Suppressor macrophage treated with lipopolysaccharide for 4 hours (primary cell): ENCODE measurements around the gene GNG2.
A peak's percentile ranks its signal among the peaks of the same experiment; 100 is the strongest.

Experiments
- DNase-seq: peaks from one replicate; pipeline ENCODE4 v3.0.0-alpha.2; 2020

The GNG2 gene

DNA sequence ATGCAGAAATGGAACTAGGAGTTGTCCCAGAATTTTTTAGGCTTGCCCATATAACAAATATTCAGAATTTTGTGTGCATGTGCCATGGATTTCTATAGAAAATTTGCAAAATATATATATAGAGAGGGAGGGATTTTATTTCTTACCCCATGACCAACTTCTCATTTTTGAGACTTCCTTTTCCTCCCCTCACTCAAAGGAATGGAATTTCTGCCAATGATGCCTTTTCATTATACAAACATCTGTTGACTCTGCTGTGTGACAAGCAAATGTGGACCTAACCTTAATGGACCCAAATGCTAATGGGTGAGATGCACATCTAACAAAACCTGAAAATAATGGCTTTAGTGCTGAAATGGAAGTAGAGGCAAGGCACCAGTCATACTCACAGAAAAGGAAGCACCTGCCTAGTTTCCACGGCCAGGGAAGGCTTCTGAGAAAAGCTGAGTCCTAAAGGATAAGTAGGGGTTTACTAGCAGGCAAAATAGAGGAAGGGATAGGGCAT, 3.6 kb upstream of the GNG2 start:
- no peak for DNase-seq

DNA sequence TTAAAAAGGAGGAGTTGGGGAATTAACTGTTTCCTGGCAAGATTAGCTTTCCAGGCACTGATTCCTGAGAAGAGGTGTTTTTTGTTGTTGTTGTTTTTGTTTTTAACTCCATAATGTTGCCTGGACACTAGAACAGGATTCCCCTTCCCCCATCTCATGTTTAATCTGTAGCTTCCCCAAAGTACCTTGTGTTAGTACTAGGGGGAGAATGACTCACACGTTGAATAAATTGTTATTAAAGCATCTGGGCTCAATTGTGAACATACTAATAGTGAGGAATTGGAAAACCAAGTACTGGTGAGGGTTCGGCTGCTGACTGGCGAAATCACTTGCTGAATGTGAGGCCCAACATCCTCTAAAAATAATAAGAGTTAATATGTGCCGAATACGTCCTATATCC, 1.3 kb upstream of the GNG2 start:
- DNase-seq, result no peak

DNA sequence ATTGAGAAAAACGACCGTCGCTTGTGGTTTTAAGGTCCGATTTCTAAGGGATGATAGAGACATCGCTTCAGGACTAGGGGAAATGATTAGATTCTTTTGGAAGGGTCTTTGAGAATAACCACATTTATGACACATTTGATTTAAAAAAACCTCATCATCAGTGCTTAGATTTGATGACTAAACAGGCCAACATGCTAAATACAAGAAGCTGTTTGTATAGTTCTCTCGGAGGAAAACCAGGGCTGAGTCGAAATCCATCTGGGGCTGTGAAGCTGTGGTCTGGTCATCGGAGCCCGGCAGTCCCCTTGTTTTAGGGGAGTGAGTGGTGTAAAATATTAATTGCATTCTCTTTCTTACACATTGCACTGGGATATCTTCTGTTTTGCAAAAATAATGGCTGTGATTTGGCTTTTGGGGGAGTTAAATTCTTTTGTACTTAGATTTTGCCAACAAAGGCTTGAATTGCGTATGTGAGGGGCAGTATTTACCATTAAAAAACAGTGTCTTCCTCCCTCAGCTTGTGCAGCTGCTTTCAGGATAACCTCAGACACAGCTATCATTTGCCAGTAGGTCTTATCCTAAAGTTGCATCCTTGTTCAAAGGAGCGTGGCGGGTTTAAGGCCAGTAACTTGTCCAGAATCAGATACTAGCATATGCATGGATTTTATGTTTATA, 550 bp downstream of the GNG2 start:
- peak; percentile 30 for DNase-seq

DNA sequence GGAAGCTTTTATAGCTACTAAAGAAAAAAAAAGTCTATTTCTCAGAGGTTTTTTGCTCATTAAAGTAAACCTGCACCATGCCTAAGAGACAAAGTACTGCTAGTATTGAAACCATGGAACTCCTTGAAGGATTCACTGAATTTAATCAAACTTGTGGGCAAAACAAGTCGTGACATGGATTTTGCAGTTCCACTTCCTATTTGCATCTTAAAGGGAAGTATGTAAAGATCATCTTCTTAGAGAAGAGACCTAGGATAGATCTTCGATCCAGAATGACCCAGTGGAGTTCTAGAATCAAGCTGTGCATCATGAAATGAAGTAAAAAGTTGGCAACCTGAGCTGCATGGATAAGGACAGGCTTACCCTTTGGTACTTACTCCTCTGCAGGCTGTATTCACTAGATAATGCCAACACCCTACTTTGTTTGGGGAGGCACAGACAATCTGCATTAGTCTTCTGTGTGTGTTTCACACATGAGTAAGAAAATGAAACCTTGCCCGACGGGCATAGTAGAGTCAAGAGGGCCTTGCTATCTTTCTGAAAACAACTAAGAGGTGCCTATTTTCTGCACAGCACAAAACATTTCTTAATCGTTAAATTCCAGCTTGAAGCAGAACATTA, 1.9 kb downstream of the GNG2 start:
- peak; percentile 45 for DNase-seq

DNA sequence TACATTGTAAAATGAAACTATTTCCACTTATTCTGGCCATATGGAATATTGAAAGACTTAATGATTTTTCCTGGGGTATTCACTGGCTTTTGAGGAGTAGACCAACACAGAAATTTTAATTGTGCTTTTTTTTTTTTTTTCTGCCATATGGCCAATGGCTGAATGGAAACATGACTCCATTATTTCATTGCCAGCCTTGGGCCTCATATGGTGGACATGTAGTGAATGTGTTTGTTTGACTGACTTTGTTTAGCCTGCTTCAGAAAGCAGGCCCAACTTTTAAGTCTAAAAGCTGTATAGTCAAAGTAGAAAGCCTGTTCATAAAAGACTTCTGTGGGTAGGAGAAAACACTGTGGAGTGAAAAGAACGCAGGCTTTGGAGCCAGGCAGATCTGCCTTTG, 2.4 kb downstream of the GNG2 start:
- no peak for DNase-seq

DNA sequence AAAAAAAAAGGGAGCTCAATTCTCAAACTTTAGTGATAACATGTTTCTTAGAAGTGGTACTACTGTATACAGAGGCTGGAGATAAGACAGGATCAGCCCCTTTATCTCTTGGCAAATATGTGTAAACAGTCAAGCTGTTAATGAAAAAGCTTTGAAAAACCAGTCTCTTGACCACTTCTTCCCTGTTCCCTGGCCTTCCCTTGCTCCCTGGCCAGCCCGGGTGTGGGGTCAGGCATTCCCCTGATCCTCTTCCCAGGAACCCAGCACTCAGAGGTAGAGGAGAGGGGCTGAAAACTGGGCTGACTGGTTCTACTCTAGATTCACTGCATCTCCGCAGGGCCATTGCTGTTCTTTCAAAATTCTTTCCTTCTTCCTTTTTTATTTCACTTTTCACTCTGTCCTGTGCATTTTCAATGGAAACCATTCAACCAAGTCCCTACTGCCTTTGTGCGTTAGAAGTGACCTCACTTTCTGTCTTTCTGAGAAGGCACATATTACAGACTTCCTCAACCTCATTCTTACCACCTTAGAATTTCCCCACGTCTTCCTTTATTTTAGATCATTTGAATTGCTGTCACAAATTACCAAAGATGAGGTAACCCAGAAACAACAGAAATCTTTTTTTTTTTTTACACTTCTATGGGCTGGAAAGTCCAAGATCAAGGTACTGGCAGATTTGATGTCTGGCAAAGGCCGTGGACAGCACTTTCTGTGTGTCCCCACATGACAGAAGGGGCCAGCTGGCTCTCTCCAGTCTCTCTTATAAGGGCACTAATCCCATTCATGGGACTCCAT, 5.7 kb downstream of the GNG2 start:
- DNase-seq, result peak; percentile 55

DNA sequence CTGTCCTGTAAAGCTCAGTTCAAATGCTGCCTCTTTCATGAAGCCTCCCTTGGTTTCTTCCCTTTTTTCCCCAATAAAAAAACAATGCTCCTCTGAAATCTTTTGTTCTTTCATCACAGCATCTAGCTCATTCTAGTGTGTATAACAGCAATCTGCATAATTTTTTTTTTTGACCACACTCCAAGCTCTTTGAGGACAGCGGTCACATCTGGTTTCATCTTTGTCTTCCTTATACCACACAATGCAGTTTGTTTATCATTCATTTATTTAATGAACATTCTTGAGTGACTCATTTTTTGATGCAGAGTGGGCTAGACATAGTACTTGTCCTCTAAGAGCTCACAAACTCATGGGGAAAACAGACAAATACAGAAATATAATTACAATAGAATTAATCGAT, 7.3 kb downstream of the GNG2 start:
- peak; percentile 23 for DNase-seq

DNA sequence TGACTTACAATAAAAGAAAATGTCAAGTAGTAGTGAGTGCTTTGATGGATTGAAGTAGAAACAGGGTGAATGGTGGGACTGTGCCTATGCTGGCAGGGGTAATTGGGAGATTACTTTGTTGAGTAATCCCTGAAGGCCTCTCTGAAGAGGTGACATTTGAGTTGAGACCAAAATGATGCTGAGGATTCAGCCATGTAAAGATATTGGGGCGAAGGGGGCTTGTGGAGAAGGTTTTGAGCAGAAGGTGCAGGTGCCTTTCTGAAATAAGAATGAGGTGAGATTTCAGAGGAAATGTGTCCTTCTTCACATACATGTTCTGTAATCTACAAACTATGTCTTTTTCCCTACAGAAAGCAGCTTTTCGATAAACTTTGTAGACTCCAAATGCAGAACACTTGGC, 8.0 kb downstream of the GNG2 start:
- no peak for DNase-seq

DNA sequence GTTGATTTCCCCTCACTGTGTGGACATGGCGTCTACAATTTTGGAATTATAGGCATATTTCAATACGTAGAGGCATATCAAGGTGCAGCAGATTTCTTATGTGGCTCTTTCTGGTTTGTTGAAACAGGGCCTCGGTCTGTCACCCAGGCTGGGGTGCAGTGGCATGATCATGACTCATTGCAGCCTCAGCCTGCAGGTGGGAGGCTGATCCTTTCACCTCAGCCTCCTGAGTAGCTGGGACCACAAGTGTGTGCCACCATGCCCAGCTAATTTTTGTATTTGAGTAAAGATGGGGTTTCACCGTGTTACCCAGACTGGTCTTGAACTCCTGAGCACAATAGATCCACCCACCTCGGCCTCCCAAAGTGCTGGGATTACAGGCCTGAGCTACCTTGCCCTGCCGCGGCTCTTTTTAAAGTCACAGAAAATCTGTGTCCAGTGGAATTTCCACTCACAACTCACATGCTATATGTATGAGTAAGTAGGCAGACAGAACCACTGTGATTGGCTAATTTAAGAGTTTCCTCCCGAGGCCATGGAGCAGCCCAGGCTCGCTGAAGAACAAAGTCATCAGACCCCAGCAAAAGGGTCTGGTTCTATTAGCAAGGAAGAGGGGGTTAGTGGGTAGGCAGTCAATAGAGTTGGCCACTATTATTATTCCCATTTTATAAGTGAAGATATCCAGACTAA, 9.1 kb downstream of the GNG2 start:
- DNase-seq, result peak; percentile 38

DNA sequence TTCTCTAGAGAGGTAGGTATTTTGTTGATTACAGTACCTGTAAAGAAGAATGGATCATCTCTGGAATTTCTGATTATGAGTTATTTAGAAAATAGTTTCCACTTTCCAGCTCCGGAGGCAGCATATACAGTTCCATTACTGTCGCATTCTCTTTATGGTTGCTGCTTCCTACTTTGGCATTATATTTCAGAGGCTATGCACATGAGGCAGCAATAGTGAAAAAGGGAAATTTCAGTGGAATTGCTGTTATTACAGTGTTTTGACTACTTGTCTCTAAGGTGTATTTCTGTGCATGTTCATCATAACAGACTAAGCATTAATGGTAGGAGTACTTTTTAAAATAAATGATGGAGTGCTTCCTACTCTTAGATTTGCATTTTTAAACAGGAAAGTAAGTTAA, 10.2 kb downstream of the GNG2 start:
- peak; percentile 35 for DNase-seq

DNA sequence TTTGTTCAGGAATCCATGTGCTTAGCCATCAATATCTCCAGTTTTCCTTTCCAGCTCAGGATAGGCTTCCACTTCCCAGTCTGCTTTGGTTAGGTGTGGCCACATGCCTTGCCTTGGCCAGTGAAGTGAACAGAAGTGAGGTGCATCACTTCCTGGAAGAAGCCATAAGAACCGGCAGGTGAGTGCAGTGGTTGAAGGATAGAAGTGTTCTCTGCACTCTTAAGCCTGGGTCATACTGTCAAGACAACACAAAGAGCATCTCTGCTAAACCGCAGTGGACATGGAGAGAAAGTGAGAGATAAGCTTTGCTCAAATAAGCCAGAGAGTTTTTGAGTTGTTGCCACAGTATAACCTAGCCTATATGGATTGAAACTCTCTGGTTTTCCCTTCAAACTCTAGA, 11.4 kb downstream of the GNG2 start:
- no peak for DNase-seq

DNA sequence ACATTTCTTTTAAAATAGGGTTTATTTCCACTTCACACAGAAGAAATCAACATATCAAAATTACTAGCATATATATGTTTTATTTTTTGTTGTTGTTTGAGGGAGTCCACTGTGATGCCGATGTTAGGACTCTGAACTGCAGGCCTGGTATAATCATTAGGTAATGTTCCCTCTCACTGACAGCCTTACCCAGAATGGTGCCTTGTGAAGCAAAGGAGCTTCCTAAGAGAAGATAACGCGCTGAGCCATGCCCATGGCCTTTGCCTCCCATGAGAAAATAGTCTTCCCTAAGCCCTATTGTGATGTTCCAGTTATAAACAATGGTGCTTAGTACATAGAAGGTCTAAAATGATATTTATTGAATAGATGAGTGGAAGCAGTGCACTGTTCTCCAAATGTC, 12.0 kb downstream of the GNG2 start:
- no peak for DNase-seq

DNA sequence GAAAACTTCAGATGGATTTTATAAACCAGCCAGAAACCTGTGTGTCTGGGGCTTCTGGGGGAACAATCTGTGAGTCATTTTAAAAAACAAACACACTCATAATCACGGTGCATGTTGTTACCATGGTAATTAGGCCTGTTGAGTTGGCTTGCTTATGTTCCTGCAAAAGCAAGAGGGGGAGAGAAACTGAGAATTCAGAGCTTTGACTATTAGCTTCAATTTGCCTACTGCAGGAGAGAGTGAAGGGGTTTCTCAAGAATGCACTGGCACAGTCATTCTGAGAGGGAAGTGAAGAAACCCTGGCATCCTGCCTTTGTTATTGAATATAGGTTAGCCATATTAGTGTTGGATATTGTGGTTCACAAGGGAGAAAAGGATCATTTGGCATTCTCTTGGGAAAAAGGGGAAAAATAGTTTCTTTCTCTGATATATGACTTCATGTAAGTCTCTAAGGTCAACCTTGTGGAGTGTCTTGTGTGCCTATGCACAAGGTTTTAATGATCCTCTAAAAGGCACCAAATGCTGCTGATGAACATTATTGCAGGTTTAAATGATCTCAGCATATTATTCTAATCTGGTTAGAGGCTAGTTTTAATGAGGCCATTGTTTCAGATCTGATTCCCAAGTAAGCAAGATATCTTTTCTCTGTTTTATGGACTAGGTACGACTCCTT, 12.9 kb downstream of the GNG2 start:
- peak; percentile 84 for DNase-seq

DNA sequence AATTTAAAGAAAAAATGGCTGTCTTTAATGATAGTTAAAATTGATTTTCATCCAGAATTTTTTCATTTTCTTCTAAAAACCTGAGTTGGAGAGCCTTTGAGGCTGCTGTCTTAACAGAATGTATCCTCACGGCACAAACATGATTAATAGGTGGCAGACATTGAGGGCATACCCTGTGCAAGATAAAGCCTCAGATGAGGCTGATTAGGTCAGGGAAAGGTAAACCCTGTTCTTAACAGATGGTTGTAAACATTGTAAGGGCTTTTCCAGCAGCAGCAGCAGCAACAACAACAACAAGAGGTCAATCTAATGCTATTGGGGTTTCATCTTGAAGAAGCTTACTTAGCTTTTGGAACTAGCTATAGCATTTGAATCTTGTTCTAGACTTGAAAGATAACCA, 17.4 kb downstream of the GNG2 start:
- no peak for DNase-seq

DNA sequence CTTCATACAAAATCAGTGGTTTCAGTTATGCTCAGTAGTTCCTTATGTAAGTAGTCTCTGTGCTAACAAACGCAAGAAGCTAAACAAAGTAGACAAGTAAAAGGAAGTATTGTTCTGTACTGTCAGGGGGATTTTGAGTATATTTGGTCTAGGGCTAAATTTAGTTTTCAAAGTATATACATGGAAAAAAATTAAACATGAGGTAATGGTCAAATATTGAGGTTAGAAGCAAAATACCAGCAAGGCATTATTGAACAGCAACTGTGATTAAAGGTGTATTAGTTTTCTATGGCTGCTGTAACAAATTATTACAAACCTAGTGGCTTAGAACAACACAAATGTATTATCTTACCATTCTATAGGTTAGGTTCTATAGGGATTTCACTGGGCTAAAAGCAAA, 18.8 kb downstream of the GNG2 start:
- peak; percentile 46 for DNase-seq

DNA sequence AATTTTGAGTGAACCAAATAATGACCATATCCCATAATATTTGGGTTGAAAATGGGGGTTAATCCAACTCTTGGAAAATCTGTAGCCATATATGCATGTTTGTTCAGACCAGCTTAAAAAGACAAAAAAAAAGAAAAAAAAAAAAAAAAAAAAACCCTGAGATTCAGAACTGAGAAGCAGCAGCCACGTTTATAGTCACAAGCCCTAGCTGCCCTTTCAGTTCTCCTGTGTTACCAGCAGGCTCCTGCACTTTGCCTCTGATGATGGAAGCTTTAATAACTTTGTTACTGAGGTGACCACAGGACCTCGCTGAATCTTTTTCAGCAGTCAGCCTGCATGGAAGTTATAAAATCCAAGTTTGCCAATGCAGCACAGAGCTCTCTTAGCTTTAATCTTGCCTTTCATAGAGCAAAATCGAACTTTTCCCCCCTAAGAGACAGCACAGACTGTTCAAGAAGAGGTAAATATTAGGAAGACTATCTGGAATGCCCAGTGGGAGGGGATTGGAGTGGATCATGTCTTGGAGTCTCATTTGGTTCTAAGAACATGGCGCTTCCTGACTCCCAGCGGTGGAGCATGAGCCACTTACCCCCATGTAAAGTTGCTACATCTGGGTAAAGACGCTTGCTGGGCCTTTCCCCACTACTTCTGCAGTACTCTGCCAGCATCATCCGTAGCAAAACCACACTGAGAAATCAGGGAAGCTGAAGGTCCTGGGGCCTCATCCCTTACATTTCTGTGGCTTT, 20.6 kb downstream of the GNG2 start:
- DNase-seq, result peak; percentile 56

DNA sequence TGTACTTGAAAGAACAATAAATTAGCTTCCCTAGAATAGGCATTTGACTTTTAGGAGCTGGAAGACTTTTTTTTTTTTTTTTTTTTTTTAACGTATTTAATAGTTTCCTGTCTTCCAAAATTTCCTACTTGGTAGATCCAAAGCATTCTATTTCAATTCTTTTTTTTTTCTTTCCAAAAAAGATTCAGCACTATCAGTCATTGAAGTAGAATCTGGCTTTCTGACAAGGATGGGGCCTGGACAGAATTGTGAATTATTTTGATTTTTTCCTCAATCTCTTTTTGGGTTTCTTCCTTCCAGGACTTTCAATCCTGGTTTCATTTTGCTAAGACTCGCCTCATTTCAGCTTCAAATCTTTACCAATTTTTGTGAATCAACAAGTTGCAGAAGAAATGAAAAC, 21.2 kb downstream of the GNG2 start:
- no peak for DNase-seq

DNA sequence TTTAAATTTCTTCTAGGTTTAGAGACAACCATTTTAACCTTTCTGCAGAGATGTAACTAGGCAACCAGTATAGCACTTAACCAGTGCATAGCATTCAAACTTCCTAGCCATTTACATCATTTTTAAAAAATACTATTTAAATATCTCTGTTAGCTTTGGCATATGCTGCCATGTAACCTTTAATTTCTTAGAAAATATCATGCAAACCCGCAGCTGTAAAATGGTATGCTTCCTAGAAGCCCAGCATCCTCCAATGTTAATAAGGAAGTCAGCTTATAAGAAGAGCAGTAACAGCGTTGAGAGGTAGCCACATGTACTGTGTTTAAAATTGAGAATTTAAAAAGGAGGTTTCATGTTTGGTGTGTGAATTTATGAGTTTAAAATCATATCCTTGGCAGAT, 22.8 kb downstream of the GNG2 start:
- DNase-seq, result no peak

DNA sequence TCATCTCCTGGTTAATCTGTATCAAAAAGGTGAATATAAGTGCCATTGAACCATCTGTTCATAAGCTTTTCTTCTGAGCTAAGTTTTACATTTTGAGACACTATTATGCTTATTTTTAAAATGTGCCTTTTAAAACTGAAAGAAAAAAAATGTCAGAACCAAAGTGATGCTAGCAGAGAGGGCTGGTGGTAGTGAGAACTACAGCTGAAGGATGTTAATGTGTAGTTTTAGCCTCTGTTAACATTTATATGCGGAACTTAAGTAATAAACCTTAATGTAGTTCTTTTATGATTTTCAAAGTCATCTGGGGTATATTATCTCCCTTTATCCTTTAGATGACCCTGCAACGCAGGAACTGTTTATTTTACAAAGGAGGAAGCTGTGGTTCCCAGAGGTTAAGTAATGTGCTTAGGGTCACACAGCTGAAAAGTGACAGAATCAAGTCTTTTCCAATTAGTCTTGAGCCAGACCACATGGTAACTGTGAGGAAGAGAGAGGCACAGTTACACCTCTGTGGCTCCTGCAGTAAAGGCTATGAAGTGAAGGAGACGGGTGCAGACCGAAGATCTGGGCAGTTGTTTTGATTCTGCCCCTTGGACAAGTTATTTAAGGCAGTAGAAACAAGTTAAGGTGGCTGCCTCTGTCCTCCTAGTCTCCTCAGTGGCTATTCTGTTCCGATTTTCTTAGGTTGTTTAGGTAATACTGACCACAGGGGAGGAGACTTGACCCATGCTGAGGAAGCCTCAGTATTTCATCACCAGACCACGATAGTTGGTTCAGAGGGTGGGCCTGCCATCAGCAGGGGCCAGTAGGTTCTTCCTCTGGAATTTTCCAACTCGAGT, 23.9 kb downstream of the GNG2 start:
- peak; percentile 77 for DNase-seq

DNA sequence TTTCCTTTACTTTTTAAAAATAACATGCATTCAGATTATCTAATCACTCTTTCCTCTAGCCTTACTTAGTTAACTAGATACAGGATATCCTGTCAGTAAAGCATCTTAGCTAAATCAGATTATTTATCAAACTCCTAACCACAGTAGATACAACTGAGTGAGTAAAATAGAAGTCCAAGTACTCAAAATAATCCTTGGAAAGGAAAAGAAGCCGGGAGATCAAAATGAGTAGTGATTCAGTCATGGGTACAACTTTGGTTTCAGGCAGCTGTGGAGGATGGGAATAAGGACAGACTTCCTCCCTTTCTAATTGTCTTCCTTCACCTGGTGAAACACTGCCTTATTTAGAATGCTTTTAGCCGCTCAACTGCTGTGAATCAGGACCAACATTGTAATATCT, 29.4 kb downstream of the GNG2 start:
- no peak for DNase-seq

DNA sequence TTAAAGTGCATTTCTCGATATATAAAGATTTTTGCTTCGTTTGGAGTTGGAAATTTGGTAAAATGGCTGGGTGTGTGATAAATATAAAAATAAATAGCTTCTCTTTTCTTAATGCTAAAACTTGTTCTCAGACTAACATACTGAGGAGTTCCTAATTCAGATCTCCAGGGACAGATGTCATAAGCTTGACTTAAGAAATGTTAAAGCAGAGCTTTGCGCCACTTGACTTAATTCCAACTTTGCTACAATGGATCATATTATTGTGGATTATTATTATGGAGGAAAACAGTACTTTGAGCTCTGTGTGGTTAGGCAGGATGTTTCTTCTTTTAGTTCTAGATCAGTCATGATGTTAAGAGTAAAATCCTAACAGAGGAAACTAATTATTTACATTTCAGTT, 33.8 kb downstream of the GNG2 start:
- no peak for DNase-seq
